GM12878 (cell line): ENCODE results near the gene CR1L.
"Not testable (repeated sequence)": the region's sequence is repeated elsewhere in the genome, so short reads cannot be mapped to it uniquely, and the experiment has no call there.

ENCODE experiments used
- CTCF ChIP-seq, 3 experiments: IDR thresholded peaks in 2 of 3; conservative IDR thresholded peaks in 1 of 3; 2 replicates each; pipeline ENCODE4 v1.5.1; 2011; ENCODE audit warnings: low read depth in 3 of 3, low read length in 3 of 3, mild to moderate bottlenecking in 3 of 3, control low read depth in 2 of 3, moderate library complexity in 2 of 3, inconsistent platforms in 1 of 3, mixed read lengths in 1 of 3; ENCODE audit not compliant: control insufficient read depth in 2 of 3, insufficient read depth in 1 of 3; ENCODE audit errors: extremely low read depth in 1 of 3
- MXI1 ChIP-seq: fragments of 150-350 bp; IDR thresholded peaks from 2 replicates; pipeline ENCODE4 v1.6.1; 2011; ENCODE audit warnings: low read depth, mild to moderate bottlenecking, inconsistent platforms, low read length, improper control_type of control experiment
- NRF1 ChIP-seq: conservative IDR thresholded peaks from 2 replicates; pipeline ENCODE4 v1.6.1; 2011; ENCODE audit warnings: mild to moderate bottlenecking, low read depth, low read length, improper control_type of control experiment
- POLR2AphosphoS5 ChIP-seq: IDR thresholded peaks from 2 replicates; pipeline ENCODE4 v1.6.1; 2011; ENCODE audit warnings: mild to moderate bottlenecking, low read length, inconsistent platforms
- RUNX3 ChIP-seq: IDR thresholded peaks from 2 replicates; pipeline ENCODE4 v1.6.1; 2012; ENCODE audit warnings: low read length, inconsistent platforms
- SUZ12 ChIP-seq: fragments of 200-600 bp; sonication (generic); IDR thresholded peaks from one replicate; pipeline ENCODE4 v1.6.1; 2018; ENCODE audit warnings: antibody characterized with exemption, mild to moderate bottlenecking; ENCODE audit not compliant: unreplicated experiment
- USF2 ChIP-seq: IDR thresholded peaks from 2 replicates; pipeline ENCODE4 v1.6.1; 2011; ENCODE audit warnings: low read depth, low read length, improper control_type of control experiment, borderline replicate concordance
- TF ChIP-seq, protein P1 (sequence below): IDR thresholded peaks from 2 replicates; pipeline ENCODE4 v1.6.1; 2012; ENCODE audit warnings: low read depth, low read length, improper control_type of control experiment
- TF ChIP-seq, protein P2 (sequence below): IDR thresholded peaks from 2 replicates; pipeline ENCODE4 v1.6.1; 2011; ENCODE audit warnings: borderline replicate concordance, low read depth, mild to moderate bottlenecking, moderate library complexity, mixed read lengths, low read length; ENCODE audit not compliant: insufficient read depth; ENCODE audit errors: extremely low read length

DNA sequence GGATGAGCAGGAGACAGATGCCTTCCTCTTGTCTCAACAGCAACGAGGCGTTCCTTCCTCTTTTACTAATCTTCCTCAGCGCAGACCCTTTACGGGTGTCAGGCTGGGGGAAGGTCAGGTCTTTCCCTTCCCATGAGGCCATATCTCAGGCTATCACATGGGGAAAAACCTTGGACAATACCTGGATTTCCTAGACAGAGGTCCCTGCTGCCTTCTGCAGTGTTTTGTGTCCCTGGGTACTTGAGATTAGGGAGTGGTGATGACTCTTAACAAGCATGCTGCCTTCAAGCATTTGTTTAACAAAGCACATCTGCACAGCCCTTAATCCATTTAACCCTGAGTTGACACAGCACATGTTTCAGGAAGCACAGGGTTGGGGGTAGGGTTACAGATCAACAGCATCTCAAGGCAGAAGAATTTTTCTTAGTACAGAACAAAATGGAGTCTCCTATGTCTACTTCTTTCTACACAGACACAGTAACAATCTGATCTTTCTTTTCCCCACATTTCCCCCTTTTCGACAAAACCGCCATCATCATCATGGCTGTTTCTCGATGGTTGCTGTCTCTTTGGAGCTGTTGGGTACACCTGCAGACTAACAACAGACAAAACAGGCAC, 9.3 kb upstream of the CR1L start:
- not testable (repeated sequence) for TF ChIP-seq MXI1; SUZ12; NRF1; USF2; CTCF (IDR thresholded peaks at IDR 0.05 in 2 of 3, conservative IDR thresholded peaks at IDR 0.05 in 1 of 3; ENCODE audit: control insufficient read depth in 2 of 3, extremely low read depth in 1 of 3, insufficient read depth in 1 of 3, low read depth in 3 of 3, low read length in 3 of 3); RUNX3; POLR2AphosphoS5
- TF ChIP-seq, protein P1, sequence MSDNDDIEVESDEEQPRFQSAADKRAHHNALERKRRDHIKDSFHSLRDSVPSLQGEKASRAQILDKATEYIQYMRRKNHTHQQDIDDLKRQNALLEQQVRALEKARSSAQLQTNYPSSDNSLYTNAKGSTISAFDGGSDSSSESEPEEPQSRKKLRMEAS, result not testable (repeated sequence)
- TF ChIP-seq, protein P2, sequence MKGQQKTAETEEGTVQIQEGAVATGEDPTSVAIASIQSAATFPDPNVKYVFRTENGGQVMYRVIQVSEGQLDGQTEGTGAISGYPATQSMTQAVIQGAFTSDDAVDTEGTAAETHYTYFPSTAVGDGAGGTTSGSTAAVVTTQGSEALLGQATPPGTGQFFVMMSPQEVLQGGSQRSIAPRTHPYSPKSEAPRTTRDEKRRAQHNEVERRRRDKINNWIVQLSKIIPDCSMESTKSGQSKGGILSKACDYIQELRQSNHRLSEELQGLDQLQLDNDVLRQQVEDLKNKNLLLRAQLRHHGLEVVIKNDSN, result not testable (repeated sequence)
